ENCODE data around the gene CD247.

CD247 gene

DNA sequence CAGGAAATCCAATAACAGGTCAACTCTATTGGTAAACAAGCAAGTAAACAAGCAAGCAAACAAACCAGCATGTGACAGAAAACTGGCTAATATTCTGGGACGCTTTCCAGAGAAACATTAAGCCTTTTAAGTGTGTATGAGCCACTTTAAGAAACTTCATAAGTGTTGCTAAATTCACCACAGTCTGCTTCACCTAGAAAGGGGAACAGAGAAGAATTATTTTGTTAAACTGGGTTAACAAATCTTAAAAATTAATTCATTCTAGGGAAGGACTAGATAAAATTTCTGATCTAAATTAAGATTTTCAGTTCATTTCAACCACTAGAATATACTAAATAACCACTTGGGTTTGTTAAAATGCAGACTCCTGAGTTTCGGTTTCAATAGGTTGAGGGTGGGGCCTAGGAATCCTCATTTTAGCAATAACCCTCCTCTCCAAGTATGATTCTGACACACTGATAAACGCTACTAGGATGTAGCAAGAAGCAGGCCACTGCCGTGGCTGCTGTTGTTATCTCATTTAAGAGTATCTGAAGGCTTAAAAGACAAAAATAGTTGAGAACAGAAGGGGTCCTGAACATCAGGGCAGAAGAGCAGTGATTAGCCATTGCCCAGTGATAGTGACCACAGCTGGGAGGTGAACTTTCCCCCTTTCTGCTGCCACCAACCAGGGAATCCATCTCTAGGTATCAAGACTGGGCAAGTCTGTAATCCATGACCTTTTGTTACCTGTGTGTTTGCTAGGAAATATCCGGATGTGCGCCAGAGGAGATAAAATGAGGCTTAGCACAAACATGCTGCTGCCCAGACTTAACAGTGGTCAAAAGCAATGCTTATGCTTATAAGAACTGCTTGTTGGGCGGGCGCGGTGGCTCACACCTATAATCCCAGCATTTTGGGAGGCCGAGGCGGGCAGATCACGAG is 24.0 kb upstream of the CD247 start:
- H3K9me3 ChIP-seq (ENCODE audit: control extremely low read depth in 1 of 5, control insufficient read depth in 4 of 5, insufficient read depth in 2 of 5, low read depth in 1 of 5, low read length in 4 of 5), result no peaks in the 10 kb centered on the region
- H3K27me3 ChIP-seq (replicated peaks in 2 of 5; ENCODE audit: control insufficient read depth in 4 of 5, insufficient read depth in 5 of 5, low read length in 4 of 5), result no peaks in the 10 kb centered on the region
- DNase-seq, result no peak
- peaks cover 0 to 18% (median 8%) of the 10 kb centered on the region in 4 experiments for H3K4me1 ChIP-seq (ENCODE audit: control extremely low read depth in 1 of 4, control insufficient read depth in 4 of 4, insufficient read depth in 4 of 4, low read length in 3 of 4)
- POLR2A ChIA-PET, result interaction anchor here (0.6 to 1.1 kb wide), 2 partner anchors 11 to 92 kb away, joined by 3 to 6 read pairs; partner anchors contain the start of gene CREG1
- H3K36me3 ChIP-seq (ENCODE audit: control insufficient read depth in 4 of 4, insufficient read depth in 4 of 4, low read length in 3 of 4), result peaks cover 18 to 64% (median 47%) of the 10 kb centered on the region in 4 experiments
- WGBS (ENCODE audit: insufficient coverage), result 94% methylated on average over 9 of the region's 12 CpGs
- CTCF ChIA-PET, result interaction anchor here (0.9 to 3.5 kb wide), 7 partner anchors 7 to 104 kb away, joined by 3 to 25 read pairs (median 7); no protein-coding TSS in a partner anchor
- no peak overlapping the region for H3K4me3 ChIP-seq (ENCODE audit: control insufficient read depth in 1 of 7, extremely low read depth in 1 of 7, insufficient read depth in 4 of 7, low read depth in 2 of 7, low read length in 6 of 7)
- no peak overlapping the region for H3K27ac ChIP-seq (ENCODE audit: insufficient read depth in 1 of 2, low read depth in 1 of 2, low read length in 2 of 2, poor library complexity in 1 of 2, severe bottlenecking in 2 of 2)

DNA sequence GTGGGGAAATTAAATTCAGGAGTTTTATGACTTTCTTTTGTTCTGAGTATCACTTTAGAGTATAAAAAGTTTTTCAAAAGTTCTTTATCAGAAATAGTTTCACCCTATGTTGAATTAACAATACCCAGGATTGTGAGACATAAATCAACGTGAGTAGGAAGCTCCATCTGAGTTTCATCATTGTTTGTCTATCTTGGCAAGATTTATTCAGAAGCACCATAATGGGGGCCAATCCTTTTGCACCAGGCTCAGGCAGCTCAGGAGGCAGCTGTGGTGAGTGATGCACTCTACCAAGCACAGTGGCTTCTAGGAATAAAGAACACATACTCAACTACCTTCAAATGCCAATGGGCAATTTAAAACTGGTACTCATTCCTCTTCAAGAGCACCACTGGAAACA is 23.3 kb upstream of the CD247 start:
- no peaks in the 10 kb centered on the region for H3K9me3 ChIP-seq (ENCODE audit: control extremely low read depth in 1 of 5, control insufficient read depth in 4 of 5, insufficient read depth in 2 of 5, low read depth in 1 of 5, low read length in 4 of 5)
- no peaks in the 10 kb centered on the region for H3K27me3 ChIP-seq (replicated peaks in 2 of 5; ENCODE audit: control insufficient read depth in 4 of 5, insufficient read depth in 5 of 5, low read length in 4 of 5)
- ChIA-PET POLR2A (no interaction called here), CTCF (interaction anchor here (0.7 to 3.3 kb wide), 9 partner anchors 8 to 145 kb away, joined by 3 to 20 read pairs (median 7); no protein-coding TSS in a partner anchor)
- H3K4me1 ChIP-seq (ENCODE audit: control extremely low read depth in 1 of 4, control insufficient read depth in 4 of 4, insufficient read depth in 4 of 4, low read length in 3 of 4), result peaks cover 0 to 14% (median 6%) of the 10 kb centered on the region in 4 experiments
- no peak overlapping the region for H3K27ac ChIP-seq (ENCODE audit: insufficient read depth in 1 of 2, low read depth in 1 of 2, low read length in 2 of 2, poor library complexity in 1 of 2, severe bottlenecking in 2 of 2)
- DNase-seq, result no peak
- H3K4me3 ChIP-seq (ENCODE audit: control insufficient read depth in 1 of 7, extremely low read depth in 1 of 7, insufficient read depth in 4 of 7, low read depth in 2 of 7, low read length in 6 of 7), result no peak overlapping the region
- 78% methylated on average over 1 of the region's 1 CpG for whole genome bisulfite sequencing (ENCODE audit: insufficient coverage)
- H3K36me3 ChIP-seq (ENCODE audit: control insufficient read depth in 4 of 4, insufficient read depth in 4 of 4, low read length in 3 of 4), result peaks cover 18 to 57% (median 44%) of the 10 kb centered on the region in 4 experiments

DNA sequence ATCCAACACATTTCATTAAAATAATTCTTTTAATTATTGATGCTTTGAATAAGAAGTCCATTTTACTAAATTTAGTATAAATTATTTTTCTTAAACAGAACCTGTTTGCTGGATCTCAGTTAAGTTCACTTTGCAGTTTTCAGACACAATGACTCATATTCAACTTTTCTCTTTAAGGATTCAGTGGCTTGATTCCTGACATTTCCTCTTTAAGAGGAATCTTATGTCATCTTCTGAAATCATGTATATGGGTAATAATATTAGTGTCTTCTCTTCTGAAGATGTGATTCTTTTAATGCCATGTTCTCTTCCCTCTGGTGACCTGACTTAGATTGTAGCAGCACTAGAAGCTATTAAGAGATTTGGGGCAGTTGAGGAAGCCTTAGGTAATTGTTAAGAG is 22.7 kb upstream of the CD247 start:
- no peak overlapping the region for H3K27ac ChIP-seq (ENCODE audit: insufficient read depth in 1 of 2, low read depth in 1 of 2, low read length in 2 of 2, poor library complexity in 1 of 2, severe bottlenecking in 2 of 2)
- ChIA-PET POLR2A (no interaction called here), CTCF (interaction anchor here (0.7 to 3.3 kb wide), 15 partner anchors 8 to 474 kb away, joined by 3 to 20 read pairs (median 4); partner anchors contain the start of gene CREG1)

DNA sequence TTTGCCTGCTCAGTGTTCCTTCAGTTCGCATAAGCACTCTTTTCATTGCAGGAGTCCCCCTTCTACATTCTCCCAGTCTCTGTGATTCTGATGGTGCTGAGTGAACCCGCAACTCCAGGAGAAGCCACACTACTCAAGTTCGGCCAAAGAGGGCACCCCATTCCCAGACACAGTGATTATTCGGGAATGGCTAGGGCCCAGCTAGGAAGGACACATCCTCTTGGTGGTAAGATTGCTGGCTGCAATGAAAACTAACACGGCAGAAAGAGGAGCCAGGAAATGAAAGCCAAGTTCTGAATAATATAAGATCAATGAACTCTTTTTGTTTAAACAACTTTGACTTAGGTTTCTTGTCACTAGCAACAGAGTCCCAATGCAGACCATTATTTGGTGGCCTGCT is 20.3 kb upstream of the CD247 start:
- H3K4me3 ChIP-seq (ENCODE audit: control insufficient read depth in 1 of 7, extremely low read depth in 1 of 7, insufficient read depth in 4 of 7, low read depth in 2 of 7, low read length in 6 of 7), result no peak overlapping the region
- no peak for DNase-seq
- H3K9me3 ChIP-seq (ENCODE audit: control extremely low read depth in 1 of 5, control insufficient read depth in 4 of 5, insufficient read depth in 2 of 5, low read depth in 1 of 5, low read length in 4 of 5), result no peaks in the 10 kb centered on the region
- peaks cover 0 to 8% (median 2%) of the 10 kb centered on the region in 4 experiments for H3K4me1 ChIP-seq (ENCODE audit: control extremely low read depth in 1 of 4, control insufficient read depth in 4 of 4, insufficient read depth in 4 of 4, low read length in 3 of 4)
- WGBS (ENCODE audit: insufficient coverage), result 71% methylated on average over 3 of the region's 5 CpGs
- no peaks in the 10 kb centered on the region for H3K27me3 ChIP-seq (replicated peaks in 2 of 5; ENCODE audit: control insufficient read depth in 4 of 5, insufficient read depth in 5 of 5, low read length in 4 of 5)
- H3K27ac ChIP-seq (ENCODE audit: insufficient read depth in 1 of 2, low read depth in 1 of 2, low read length in 2 of 2, poor library complexity in 1 of 2, severe bottlenecking in 2 of 2), result no peak overlapping the region
- peaks cover 9 to 32% (median 21%) of the 10 kb centered on the region in 4 experiments for H3K36me3 ChIP-seq (ENCODE audit: control insufficient read depth in 4 of 4, insufficient read depth in 4 of 4, low read length in 3 of 4)
- ChIA-PET POLR2A (interaction anchor here (0.7 kb wide), 1 partner anchor 161 kb away, joined by 3 read pairs; no protein-coding TSS in a partner anchor), CTCF (interaction anchor here (1.1 to 2.1 kb wide), 3 partner anchors 17 to 121 kb away, joined by 3 to 6 read pairs (median 4); no protein-coding TSS in a partner anchor)

More for the DNA sequence above, 22.7 kb upstream of the CD247 start:
- Histone ChIP-seq H3K4me3 (ENCODE audit: control insufficient read depth in 1 of 7, extremely low read depth in 1 of 7, insufficient read depth in 4 of 7, low read depth in 2 of 7, low read length in 6 of 7) (no peak overlapping the region), H3K36me3 (ENCODE audit: control insufficient read depth in 4 of 4, insufficient read depth in 4 of 4, low read length in 3 of 4) (peaks cover 18 to 55% (median 42%) of the 10 kb centered on the region in 4 experiments), H3K4me1 (ENCODE audit: control extremely low read depth in 1 of 4, control insufficient read depth in 4 of 4, insufficient read depth in 4 of 4, low read length in 3 of 4) (peaks cover 0 to 15% (median 8%) of the 10 kb centered on the region in 4 experiments), H3K9me3 (ENCODE audit: control extremely low read depth in 1 of 5, control insufficient read depth in 4 of 5, insufficient read depth in 2 of 5, low read depth in 1 of 5, low read length in 4 of 5) (no peaks in the 10 kb centered on the region), H3K27me3 (replicated peaks in 2 of 5; ENCODE audit: control insufficient read depth in 4 of 5, insufficient read depth in 5 of 5, low read length in 4 of 5) (no peaks in the 10 kb centered on the region)
- no peak for DNase-seq

DNA sequence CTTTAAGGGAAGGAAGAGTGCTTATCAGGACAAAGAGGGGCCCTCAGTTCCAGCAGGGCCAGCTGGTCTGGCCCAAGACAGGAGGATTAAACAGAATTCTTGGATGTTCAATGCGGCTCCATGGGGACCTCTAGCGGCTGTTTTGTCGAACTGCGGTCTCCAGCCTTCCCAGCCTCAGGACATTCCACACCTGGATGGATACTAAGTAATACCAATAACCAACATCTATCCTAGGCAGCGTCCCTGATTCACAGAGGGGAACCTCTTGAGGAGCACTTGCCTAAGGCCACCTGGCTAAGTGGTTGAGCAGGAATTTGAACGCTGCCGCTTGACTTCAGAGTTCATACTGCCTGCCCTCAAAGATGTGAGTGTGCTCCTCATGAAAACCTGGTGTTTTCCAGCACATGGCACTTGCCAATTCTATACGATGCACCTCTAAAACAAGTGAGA is 15.5 kb upstream of the CD247 start:
- ChIA-PET CTCF (interaction anchor here (0.7 to 4.6 kb wide), 44 partner anchors 8 to 628 kb away, joined by 3 to 53 read pairs (median 5); partner anchors contain the start of gene CREG1), POLR2A (no interaction called here)
- WGBS (ENCODE audit: insufficient coverage), result 18% methylated on average over 8 of the region's 8 CpGs
- Histone ChIP-seq H3K9me3 (ENCODE audit: control extremely low read depth in 1 of 5, control insufficient read depth in 4 of 5, insufficient read depth in 2 of 5, low read depth in 1 of 5, low read length in 4 of 5) (no peaks in the 10 kb centered on the region), H3K4me3 (ENCODE audit: control insufficient read depth in 1 of 7, extremely low read depth in 1 of 7, insufficient read depth in 4 of 7, low read depth in 2 of 7, low read length in 6 of 7) (no peak overlapping the region), H3K4me1 (ENCODE audit: control extremely low read depth in 1 of 4, control insufficient read depth in 4 of 4, insufficient read depth in 4 of 4, low read length in 3 of 4) (peaks cover 0 to 9% (median 1%) of the 10 kb centered on the region in 4 experiments), H3K36me3 (ENCODE audit: control insufficient read depth in 4 of 4, insufficient read depth in 4 of 4, low read length in 3 of 4) (peaks cover 0 to 2% (median 0%) of the 10 kb centered on the region in 4 experiments), H3K27me3 (replicated peaks in 2 of 5; ENCODE audit: control insufficient read depth in 4 of 5, insufficient read depth in 5 of 5, low read length in 4 of 5) (no peaks in the 10 kb centered on the region), H3K27ac (ENCODE audit: insufficient read depth in 1 of 2, low read depth in 1 of 2, low read length in 2 of 2, poor library complexity in 1 of 2, severe bottlenecking in 2 of 2) (no peak overlapping the region)
- peak; percentile 54 to 73 (median 61) for DNase-seq

DNA sequence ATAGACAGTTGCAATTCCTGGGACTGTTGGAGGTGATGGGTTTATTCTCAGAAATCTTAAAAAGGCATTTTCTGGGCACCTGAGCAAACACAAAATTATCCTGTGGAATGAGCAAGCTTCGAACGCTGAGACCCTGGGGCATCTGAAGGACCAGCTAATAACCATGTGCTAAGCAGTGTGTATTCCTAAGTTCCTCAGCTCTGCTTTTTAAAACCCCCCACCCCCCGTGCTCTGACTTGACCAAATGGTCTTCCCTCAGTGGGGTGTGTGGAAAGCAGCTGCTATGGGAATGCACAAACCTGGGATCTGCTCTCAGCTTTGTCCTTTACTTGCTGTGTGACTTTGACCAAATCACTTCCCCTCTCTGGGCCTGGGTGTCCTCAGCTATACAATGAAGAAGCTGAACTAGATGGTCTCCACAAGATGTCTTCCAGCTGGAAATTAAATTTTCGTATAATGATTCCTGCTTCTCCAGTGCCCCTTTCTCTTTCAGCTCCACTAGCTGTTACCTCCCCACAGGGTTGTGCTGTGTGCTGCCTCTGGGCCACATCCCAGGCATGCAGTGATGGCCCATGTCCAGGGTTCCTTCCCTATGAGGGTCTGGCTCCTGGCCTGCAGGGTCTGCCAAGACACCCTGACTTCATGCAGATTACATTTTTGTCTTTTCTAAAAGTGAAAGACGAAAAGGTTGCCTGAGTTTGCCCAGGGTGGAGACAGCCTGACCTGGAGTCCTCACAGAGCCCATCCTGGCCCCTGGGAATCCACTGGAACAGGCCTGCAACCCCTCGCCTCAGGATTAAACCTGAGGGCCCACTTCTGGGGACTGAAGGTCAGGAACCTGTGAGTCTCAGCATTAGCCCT is 14.9 kb upstream of the CD247 start:
- POLR2A ChIA-PET, result no interaction called here
- CTCF ChIA-PET, result interaction anchor here (0.7 to 4.6 kb wide), 39 partner anchors 9 to 481 kb away, joined by 3 to 53 read pairs (median 5); no protein-coding TSS in a partner anchor

More for the DNA sequence above, 14.9 kb upstream of the CD247 start:
- Histone ChIP-seq H3K4me3 (ENCODE audit: control insufficient read depth in 1 of 7, extremely low read depth in 1 of 7, insufficient read depth in 4 of 7, low read depth in 2 of 7, low read length in 6 of 7) (no peak overlapping the region), H3K27ac (ENCODE audit: insufficient read depth in 1 of 2, low read depth in 1 of 2, low read length in 2 of 2, poor library complexity in 1 of 2, severe bottlenecking in 2 of 2) (no peak overlapping the region), H3K36me3 (ENCODE audit: control insufficient read depth in 4 of 4, insufficient read depth in 4 of 4, low read length in 3 of 4) (peaks cover 0 to 2% (median 0%) of the 10 kb centered on the region in 4 experiments), H3K4me1 (ENCODE audit: control extremely low read depth in 1 of 4, control insufficient read depth in 4 of 4, insufficient read depth in 4 of 4, low read length in 3 of 4) (peaks cover 0 to 9% (median 1%) of the 10 kb centered on the region in 4 experiments), H3K27me3 (replicated peaks in 2 of 5; ENCODE audit: control insufficient read depth in 4 of 5, insufficient read depth in 5 of 5, low read length in 4 of 5) (no peaks in the 10 kb centered on the region), H3K9me3 (ENCODE audit: control extremely low read depth in 1 of 5, control insufficient read depth in 4 of 5, insufficient read depth in 2 of 5, low read depth in 1 of 5, low read length in 4 of 5) (no peaks in the 10 kb centered on the region)
- no peak for DNase-seq
- WGBS (ENCODE audit: insufficient coverage), result 91% methylated on average over 6 of the region's 6 CpGs
